ENCODE results near the gene ANKZF1.

Gene ANKZF1

GRCh38 chr2:219207134-219207883, 22.3 kb upstream of the ANKZF1 start:
- peak overlapping the region; percentile 76 to 97 (median 91) for H3K27ac ChIP-seq
- H3K4me3 ChIP-seq, result peak overlapping the region; percentile 52 to 77 (median 66)

GRCh38 chr2:219207884-219208740, 21.5 kb upstream of the ANKZF1 start:
- H3K27ac ChIP-seq, result peak overlapping the region in 12 of 21 experiments; percentile 82 to 97 (median 92)
- peak overlapping the region in 2 of 7 experiments; percentile 66 to 75 for H3K4me3 ChIP-seq

GRCh38 chr2:219209236-219210195, 20.1 kb upstream of the ANKZF1 start:
- Histone ChIP-seq H3K27ac (peak overlapping the region in 4 of 21 experiments; percentile 3 to 62 (median 14)), H3K4me3 (no peak overlapping the region)

- no peak overlapping the region for H3K4me3 ChIP-seq
- peak overlapping the region in 3 of 21 experiments; percentile 24 to 62 (median 60) for H3K27ac ChIP-seq
These were observed 19.3 kb upstream of the ANKZF1 start for GRCh38 chr2:219210196-219210885.

- peak overlapping the region in 3 of 21 experiments; percentile 24 to 60 (median 48) for H3K27ac ChIP-seq
- H3K4me3 ChIP-seq, result no peak overlapping the region
These were observed 18.7 kb upstream of the ANKZF1 start for GRCh38 chr2:219210886-219211362.

GRCh38 chr2:219213026-219213415, 16.6 kb upstream of the ANKZF1 start:
- Histone ChIP-seq H3K27ac (no peak overlapping the region), H3K4me3 (no peak overlapping the region)

- H3K27ac ChIP-seq, result no peak overlapping the region
These were observed 16.0 kb upstream of the ANKZF1 start for GRCh38 chr2:219213486-219214071.

GRCh38 chr2:219214141-219214540, 15.5 kb upstream of the ANKZF1 start:
- Histone ChIP-seq H3K4me3 (no peak overlapping the region), H3K27ac (no peak overlapping the region)

More at GRCh38 chr2:219213486-219214071, 16.0 kb upstream of the ANKZF1 start:
- H3K4me3 ChIP-seq, result no peak overlapping the region

GRCh38 chr2:219214786-219215185, 14.8 kb upstream of the ANKZF1 start:
- no peak overlapping the region for H3K4me3 ChIP-seq
- H3K27ac ChIP-seq, result no peak overlapping the region

- peak overlapping the region in 2 of 21 experiments; percentile 9 to 89 for H3K27ac ChIP-seq
- H3K4me3 ChIP-seq, result no peak overlapping the region
These were observed 13.6 kb upstream of the ANKZF1 start for GRCh38 chr2:219215871-219216534.

GRCh38 chr2:219216535-219216915, 13.1 kb upstream of the ANKZF1 start:
- no peak overlapping the region for H3K4me3 ChIP-seq
- peak overlapping the region in 2 of 21 experiments; percentile 9 to 89 for H3K27ac ChIP-seq

GRCh38 chr2:219218217-219218731, 11.3 kb upstream of the ANKZF1 start:
- H3K4me3 ChIP-seq, result peak overlapping the region; percentile 35 to 62 (median 44)
- peak overlapping the region; percentile 56 to 92 (median 82) for H3K27ac ChIP-seq

GRCh38 chr2:219218732-219219701, 10.6 kb upstream of the ANKZF1 start, which contains the start of gene ABCB6:
Gene ABCB6 (minus strand): TSS chr2:219218958. CDS start chr2:219218673, 285 bp downstream.
- Histone ChIP-seq H3K27ac (peak within 1 kb of the TSS; percentile 56 to 92 (median 82)), H3K4me3 (peak within 1 kb of the TSS; percentile 35 to 62 (median 44))

- Histone ChIP-seq H3K27ac (peak overlapping the region in 6 of 21 experiments; percentile 64 to 89 (median 88)), H3K4me3 (peak overlapping the region in 1 of 7 experiments; percentile 62)
These were observed 9.6 kb upstream of the ANKZF1 start for GRCh38 chr2:219219784-219220532.

GRCh38 chr2:219220652-219221402, 8.8 kb upstream of the ANKZF1 start:
- Histone ChIP-seq H3K4me3 (no peak overlapping the region), H3K27ac (no peak overlapping the region)
